ENCODE data around the gene CELF2.

Gene CELF2

DNA sequence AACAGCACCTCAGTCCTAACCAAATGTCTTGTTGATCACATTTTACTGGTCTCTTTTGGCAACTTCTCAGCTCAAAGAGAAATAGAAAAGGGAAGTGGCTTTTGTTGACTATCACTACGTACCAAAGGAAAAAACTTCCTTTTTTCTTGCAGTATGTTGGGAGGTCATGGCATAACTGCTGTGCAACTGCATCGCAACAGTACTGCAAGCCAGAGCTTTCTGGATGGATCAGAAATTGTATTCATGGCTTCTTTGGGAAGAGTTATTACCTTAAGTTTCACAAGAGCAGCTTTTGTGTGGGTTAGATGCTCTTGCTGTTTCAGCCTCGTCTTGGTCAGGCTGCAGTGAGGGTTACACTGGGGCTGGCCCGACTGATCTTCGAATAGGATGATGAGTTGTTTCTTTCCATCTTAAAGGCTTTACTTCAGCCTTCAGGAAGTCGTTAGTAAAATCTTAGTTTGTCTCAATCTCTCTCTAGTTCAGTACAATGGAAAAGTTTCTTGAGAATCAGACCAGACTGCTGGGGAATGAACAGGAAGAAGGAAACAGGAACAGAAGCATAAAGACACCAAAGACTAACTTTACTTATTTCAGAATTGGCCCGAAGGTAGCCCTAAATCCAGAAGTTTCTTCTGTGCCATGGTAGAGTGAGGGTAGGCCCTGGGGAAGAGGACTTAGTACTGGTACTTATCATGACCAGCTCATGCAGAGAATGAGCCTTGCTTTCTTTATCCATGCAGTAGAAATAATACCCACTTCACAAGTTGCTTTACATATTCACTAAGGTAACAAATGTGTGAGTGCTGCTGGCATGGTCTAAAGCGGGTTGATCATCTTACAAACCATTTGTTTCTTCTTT is 153.6 kb downstream of the CELF2 start (continued):
- no peak for TF ChIP-seq ZNF561 (tag by site-specific recombination; IDR thresholded peaks at IDR 0.05; ENCODE audit: borderline replicate concordance)
- no peak for TF ChIP-seq ZNF394 (tag by site-specific recombination; IDR thresholded peaks at IDR 0.05; ENCODE audit: borderline replicate concordance)
- TF ChIP-seq ZNF18 (tag by site-specific recombination; IDR thresholded peaks at IDR 0.05) = no peak
- TF ChIP-seq ZNF76 (tag by site-specific recombination; IDR thresholded peaks at IDR 0.05; ENCODE audit: borderline replicate concordance, low read depth) = no peak
- no peak for TF ChIP-seq ZNF433 (tag by site-specific recombination; IDR thresholded peaks at IDR 0.05; ENCODE audit: low read depth)
- no peak for TF ChIP-seq ZNF560 (tag by site-specific recombination; IDR thresholded peaks at IDR 0.05; ENCODE audit: borderline replicate concordance)
- no peak for TF ChIP-seq ZNF514 (tag by site-specific recombination; IDR thresholded peaks at IDR 0.05)

DNA sequence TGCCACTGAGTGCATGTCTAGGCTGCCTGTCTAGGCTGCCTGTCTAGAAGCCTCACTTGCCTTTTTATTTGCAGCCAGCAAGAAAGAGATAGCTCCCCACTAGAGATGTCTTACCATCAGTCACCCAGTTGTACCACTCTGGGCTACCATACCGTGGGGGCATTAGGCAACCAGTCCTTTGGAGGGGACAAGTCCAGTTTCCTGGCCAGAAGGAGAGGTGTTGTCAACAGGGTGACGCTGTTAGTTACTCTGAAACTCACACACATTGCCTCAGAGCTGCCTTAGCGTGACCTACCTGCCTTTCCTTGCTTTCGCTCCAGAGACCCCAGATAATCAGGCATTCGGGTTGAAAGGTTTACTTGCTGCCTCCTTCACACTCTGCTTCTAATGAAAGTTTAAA is 155.4 kb downstream of the CELF2 start:
- Histone ChIP-seq H3K4me3 (ENCODE audit: low read depth, low read length) (no peak overlapping the region), H3K4me1 (ENCODE audit: control insufficient read depth, insufficient read depth, low read length) (peaks cover 3% of the 10 kb centered on the region), H3K36me3 (ENCODE audit: control insufficient read depth in 2 of 2, insufficient read depth in 1 of 2, low read length in 2 of 2) (peaks cover 0 to 6% of the 10 kb centered on the region in 2 experiments; a peak in 1 of 3 replicates), H3K27ac (ENCODE audit: extremely low read depth, low read depth, low read length) (no peak overlapping the region), H3K9me3 (ENCODE audit: control insufficient read depth, insufficient read depth, low read depth, low read length) (no peaks in the 10 kb centered on the region)
- POLR2A ChIA-PET = no interaction called here
- TF ChIP-seq, protein P1, sequence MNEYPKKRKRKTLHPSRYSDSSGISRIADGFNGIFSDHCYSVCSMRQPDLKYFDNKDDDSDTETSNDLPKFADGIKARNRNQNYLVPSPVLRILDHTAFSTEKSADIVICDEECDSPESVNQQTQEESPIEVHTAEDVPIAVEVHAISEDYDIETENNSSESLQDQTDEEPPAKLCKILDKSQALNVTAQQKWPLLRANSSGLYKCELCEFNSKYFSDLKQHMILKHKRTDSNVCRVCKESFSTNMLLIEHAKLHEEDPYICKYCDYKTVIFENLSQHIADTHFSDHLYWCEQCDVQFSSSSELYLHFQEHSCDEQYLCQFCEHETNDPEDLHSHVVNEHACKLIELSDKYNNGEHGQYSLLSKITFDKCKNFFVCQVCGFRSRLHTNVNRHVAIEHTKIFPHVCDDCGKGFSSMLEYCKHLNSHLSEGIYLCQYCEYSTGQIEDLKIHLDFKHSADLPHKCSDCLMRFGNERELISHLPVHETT (tag by site-specific recombination; IDR thresholded peaks at IDR 0.05) = no peak
- TF ChIP-seq ZNF621 (tag by site-specific recombination; IDR thresholded peaks at IDR 0.05) (no peak), ZNF558 (tag by site-specific recombination; IDR thresholded peaks at IDR 0.05) (no peak), ZNF654 (tag by site-specific recombination; IDR thresholded peaks at IDR 0.05; ENCODE audit: low read depth) (no peak), ZNF561 (tag by site-specific recombination; IDR thresholded peaks at IDR 0.05; ENCODE audit: borderline replicate concordance) (no peak), MEIS1 (CRISPR knock-in tag; IDR thresholded peaks at IDR 0.05; ENCODE audit: borderline replicate concordance) (no peak), ZBTB48 (tag by site-specific recombination; IDR thresholded peaks at IDR 0.05) (no peak), ZNF223 (tag by site-specific recombination; IDR thresholded peaks at IDR 0.05) (no peak), ZBTB7A (tag by site-specific recombination; IDR thresholded peaks at IDR 0.05; ENCODE audit: low read depth) (no peak), ZNF274 (IDR thresholded peaks at IDR 0.05; ENCODE audit: low read length) (no peak), ZNF274 (tag by site-specific recombination; IDR thresholded peaks at IDR 0.05; ENCODE audit: borderline replicate concordance) (no peak), ZBTB44 (tag by site-specific recombination; IDR thresholded peaks at IDR 0.05) (no peak), IKZF3 (tag by site-specific recombination; IDR thresholded peaks at IDR 0.05) (no peak), SP3 (tag by site-specific recombination; IDR thresholded peaks at IDR 0.05) (no peak), PRDM2 (tag by site-specific recombination; IDR thresholded peaks at IDR 0.05; ENCODE audit: borderline replicate concordance) (no peak)
- TF ChIP-seq, protein P2, sequence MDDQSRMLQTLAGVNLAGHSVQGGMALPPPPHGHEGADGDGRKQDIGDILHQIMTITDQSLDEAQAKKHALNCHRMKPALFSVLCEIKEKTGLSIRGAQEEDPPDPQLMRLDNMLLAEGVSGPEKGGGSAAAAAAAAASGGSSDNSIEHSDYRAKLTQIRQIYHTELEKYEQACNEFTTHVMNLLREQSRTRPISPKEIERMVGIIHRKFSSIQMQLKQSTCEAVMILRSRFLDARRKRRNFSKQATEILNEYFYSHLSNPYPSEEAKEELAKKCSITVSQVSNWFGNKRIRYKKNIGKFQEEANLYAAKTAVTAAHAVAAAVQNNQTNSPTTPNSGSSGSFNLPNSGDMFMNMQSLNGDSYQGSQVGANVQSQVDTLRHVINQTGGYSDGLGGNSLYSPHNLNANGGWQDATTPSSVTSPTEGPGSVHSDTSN (CRISPR knock-in tag; IDR thresholded peaks at IDR 0.05) = no peak
- TF ChIP-seq, protein P3, sequence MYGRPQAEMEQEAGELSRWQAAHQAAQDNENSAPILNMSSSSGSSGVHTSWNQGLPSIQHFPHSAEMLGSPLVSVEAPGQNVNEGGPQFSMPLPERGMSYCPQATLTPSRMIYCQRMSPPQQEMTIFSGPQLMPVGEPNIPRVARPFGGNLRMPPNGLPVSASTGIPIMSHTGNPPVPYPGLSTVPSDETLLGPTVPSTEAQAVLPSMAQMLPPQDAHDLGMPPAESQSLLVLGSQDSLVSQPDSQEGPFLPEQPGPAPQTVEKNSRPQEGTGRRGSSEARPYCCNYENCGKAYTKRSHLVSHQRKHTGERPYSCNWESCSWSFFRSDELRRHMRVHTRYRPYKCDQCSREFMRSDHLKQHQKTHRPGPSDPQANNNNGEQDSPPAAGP (tag by site-specific recombination; IDR thresholded peaks at IDR 0.05) = no peak
- CTCF ChIA-PET = no interaction called here
